Right lobe of liver (tissue), 6 donors: ENCODE data around the gene MYO3A. TPM values are rescaled to one million over a fixed set of nuclear protein-coding genes. Genes with fewer than 3 reads are reported as not detected.

Source experiments
- ATAC-seq, 4 donors: fragments of 200-7000 bp; cut with Tn5 transposase; one replicate each; pipeline ENCODE4 v1.9.1; 2020; ENCODE audit warnings: mild to moderate bottlenecking in 4 of 4, moderate library complexity in 4 of 4
- DNase-seq, 3 donors: peaks; one replicate each; pipeline ENCODE4 v3.0.0-alpha.2; 2020
- H3K27ac ChIP-seq, 3 donors: fragments of 200-600 bp; one replicate each; pipeline ENCODE4 v1.8.0; 2022
- H3K27me3 ChIP-seq, 2 donors: fragments of 200-600 bp; one replicate each; pipeline ENCODE4 v1.8.0; 2022
- H3K36me3 ChIP-seq, 4 donors: fragments of 200-600 bp; sonication (generic) in 1 of 4; one replicate each; pipeline versions ENCODE4 v1.5.1 to v1.8.0; 2017 to 2022; ENCODE audit warnings: control low read depth in 1 of 4
- H3K4me1 ChIP-seq, 4 donors: fragments of 200-600 bp; sonication (generic) in 1 of 4; one replicate each; pipeline versions ENCODE4 v1.5.1 to v1.8.0; 2017 to 2022; ENCODE audit warnings: control low read depth in 1 of 4
- H3K4me3 ChIP-seq, 3 donors: fragments of 200-600 bp; one replicate each; pipeline ENCODE4 v1.8.0; 2022
- H3K9me3 ChIP-seq, 4 donors: fragments of 200-600 bp; sonication (generic) in 1 of 4; one replicate each; pipeline versions ENCODE4 v1.5.1 to v1.8.0; 2017 to 2022; ENCODE audit warnings: control low read depth in 1 of 4
- CTCF ChIP-seq, 4 donors: fragments of 200-600 bp in 3 of 4; fragments of 450-650 bp in 1 of 4; IDR thresholded peaks; one replicate each; pipeline versions ENCODE4 v1.5.1 to v1.8.0; 2016 to 2022; ENCODE audit warnings: antibody characterized with exemption in 4 of 4, mild to moderate bottlenecking in 2 of 4
- POLR2A ChIP-seq: fragments of 450-650 bp; IDR thresholded peaks from one replicate; pipeline ENCODE4 v1.6.1; 2017; ENCODE audit warnings: antibody characterized with exemption, mild to moderate bottlenecking
- WGBS: methylation state at CpG from one replicate; pipeline ENCODE4 v1.1.6; 2018; ENCODE audit warnings: low coverage, low lambda C conversion rate; ENCODE audit not compliant: insufficient coverage; ENCODE audit errors: missing lambda C conversion rate; 5-methylcytosine and 5-hydroxymethylcytosine counted together
- intact Hi-C, 2 donors: fragments of 100-400 bp; cut with DNase I; formaldehyde crosslinking; loops; one replicate each; pipeline versions ENCODE4 v1.11.2 to v1.14.1; 2022
- total RNA-seq, 6 experiments: library from RNA; depleted of rRNA in 2 of 6; stranded (reverse); fragments of >200 nt in 2 of 6; fragmentation: NEBNext Ultra II Directional in 3 of 6; extraction: Animal tissue kit (Norgen Biotek cat#: 25700) in 3 of 6; gene quantifications; one replicate each; pipeline versions ENCODE4 v1.1.0 to v1.2.4, GENCODE V29; 2016 to 2023
- donor health status: DM: no; HTN: yes; CAD: no.
- donor health status: DM: no; HTN: no; CAD: no.
- donor health status: DM: no; HTN: no; CAD: no.
- donor health status: DM: no; HTN: yes; CAD: no.
- donor health status: DM: no; HTN: yes; CAD: no.

MYO3A gene
- total RNA-seq, 6 experiments from 2014 or later: 0.04 to 0.12 (median 0.12) TPM; not detected in 3

DNA sequence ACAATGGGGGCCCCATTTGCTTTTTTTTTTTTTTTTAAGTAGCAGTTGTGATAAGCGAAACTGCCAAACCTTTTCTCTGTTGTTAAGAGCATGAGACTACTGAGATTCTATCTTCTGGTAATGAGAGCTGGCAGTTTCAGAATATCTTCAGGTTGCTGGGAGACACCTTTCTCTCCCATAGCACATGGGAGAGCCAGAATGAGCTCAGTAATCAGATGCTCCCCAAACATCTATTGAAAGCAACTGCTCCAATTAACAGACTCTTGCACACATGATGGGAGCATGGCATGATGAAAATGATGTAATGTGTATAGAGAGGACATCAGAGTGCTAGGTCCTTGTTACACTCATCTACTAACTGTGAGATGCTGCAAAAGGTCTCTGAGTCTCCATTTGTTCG lies 18.8 kb downstream of the MYO3A start:
- Histone ChIP-seq H3K4me3 (no peak overlapping the region), H3K9me3 (no peaks in the 10 kb centered on the region), H3K27ac (no peak overlapping the region), H3K27me3 (no peaks in the 10 kb centered on the region), H3K4me1 (no peaks in the 10 kb centered on the region), H3K36me3 (no peaks in the 10 kb centered on the region)
- intact Hi-C loops: no loop called here
- WGBS: 35% methylated on average over 2 of the region's 2 CpGs
- no peak for TF ChIP-seq POLR2A
- no peak for TF ChIP-seq CTCF (IDR thresholded peaks at IDR 0.05)
- no peak for DNase-seq
- no peak for ATAC-seq

- intact Hi-C loops: no loop called here
- Histone ChIP-seq H3K9me3 (no peaks in the 10 kb centered on the region), H3K36me3 (no peaks in the 10 kb centered on the region), H3K4me1 (no peaks in the 10 kb centered on the region), H3K27ac (no peak overlapping the region), H3K4me3 (no peak overlapping the region), H3K27me3 (no peaks in the 10 kb centered on the region)
- no peak for ATAC-seq
- TF ChIP-seq POLR2A: no peak
- TF ChIP-seq CTCF (IDR thresholded peaks at IDR 0.05): no peak
- DNase-seq: no peak
- WGBS: 32% methylated on average over 1 of the region's 1 CpG
Measured at GRCh38 chr10:25954851-25955250, 20.8 kb downstream of the MYO3A start.

- H3K27me3 ChIP-seq: no peaks in the 10 kb centered on the region
- no peak for TF ChIP-seq CTCF (IDR thresholded peaks at IDR 0.05)
- TF ChIP-seq POLR2A: no peak
- intact Hi-C loops: no loop called here
- H3K36me3 ChIP-seq: no peaks in the 10 kb centered on the region
- DNase-seq (no peak), ATAC-seq (no peak)
- H3K4me1 ChIP-seq: no peaks in the 10 kb centered on the region
- WGBS: 31% methylated on average over 2 of the region's 3 CpGs
- H3K9me3 ChIP-seq: no peaks in the 10 kb centered on the region
- H3K4me3 ChIP-seq: no peak overlapping the region
- H3K27ac ChIP-seq: no peak overlapping the region
Measured at GRCh38 chr10:25959540-25960232, 25.7 kb downstream of the MYO3A start.

DNA sequence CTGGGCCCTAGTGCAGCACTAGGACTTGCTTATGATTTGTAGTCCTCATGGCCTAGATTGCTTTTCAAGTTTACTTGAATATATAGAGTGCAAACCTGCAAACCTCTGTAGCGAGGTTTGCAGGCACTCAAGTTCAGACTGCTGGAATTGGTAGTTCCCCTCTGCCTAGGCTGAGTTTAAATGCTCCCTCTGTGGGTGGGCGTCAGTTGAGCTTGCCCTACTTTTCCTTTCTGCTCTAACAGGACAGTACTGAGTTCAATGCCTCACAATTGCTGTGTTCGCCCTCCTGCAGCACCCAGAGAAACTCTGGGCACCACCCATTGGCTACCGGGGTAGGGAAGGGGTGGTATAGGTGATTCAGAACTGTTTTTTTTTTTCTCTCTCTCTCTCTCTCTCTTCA lies 31.6 kb downstream of the MYO3A start:
- Histone ChIP-seq H3K27me3 (no peaks in the 10 kb centered on the region), H3K36me3 (no peaks in the 10 kb centered on the region), H3K4me3 (no peak overlapping the region), H3K27ac (no peak overlapping the region), H3K4me1 (no peaks in the 10 kb centered on the region), H3K9me3 (no peaks in the 10 kb centered on the region)
- TF ChIP-seq POLR2A (no peak), CTCF (IDR thresholded peaks at IDR 0.05) (no peak)
- 54% methylated on average over 4 of the region's 4 CpGs for WGBS
- no peak for DNase-seq
- intact Hi-C loops: no loop called here
- no peak for ATAC-seq
